ENCODE data around the gene ZSCAN30.
A peak's percentile ranks its signal among the peaks of the same experiment; 100 is the strongest.

ZSCAN30 gene

GRCh38 chr18:35283923-35284794 is 5.9 kb downstream of the ZSCAN30 start:
- intact Hi-C loops (cut with DNase I) = no loop called here
- DNase-seq = no peak

GRCh38 chr18:35282353-35282752 is 7.7 kb downstream of the ZSCAN30 start:
- intact Hi-C loops (cut with DNase I) = no loop called here
- no peak for DNase-seq

- intact Hi-C loops (cut with DNase I) = no loop called here
- no peak for DNase-seq
Measured at GRCh38 chr18:35278969-35279368, 11.1 kb downstream of the ZSCAN30 start.

GRCh38 chr18:35278085-35278484 is 11.9 kb downstream of the ZSCAN30 start:
- no peak for DNase-seq
- intact Hi-C loops (cut with DNase I) = no loop called here

- DNase-seq = no peak
- intact Hi-C loops (cut with DNase I) = no loop called here
Measured at GRCh38 chr18:35277633-35278032, 12.4 kb downstream of the ZSCAN30 start.

GRCh38 chr18:35276267-35276666 is 13.8 kb downstream of the ZSCAN30 start:
- intact Hi-C loops (cut with DNase I) = no loop called here
- no peak for DNase-seq

- no peak for DNase-seq
- intact Hi-C loops (cut with DNase I) = no loop called here
Measured at GRCh38 chr18:35271656-35272055, 18.4 kb downstream of the ZSCAN30 start.

GRCh38 chr18:35268821-35269220 is 21.2 kb downstream of the ZSCAN30 start:
- DNase-seq = no peak
- intact Hi-C loops (cut with DNase I) = no loop called here

- intact Hi-C loops (cut with DNase I) = loop anchor here (1.0 kb wide), 1 partner anchor 27 kb away; the partner anchor contains the start of gene ZNF397
- peak in 2 of 10 donors; percentile 74 to 84 for DNase-seq
Measured at GRCh38 chr18:35267809-35268208, 22.2 kb downstream of the ZSCAN30 start.

GRCh38 chr18:35267161-35267651 is 22.8 kb downstream of the ZSCAN30 start:
- intact Hi-C loops (cut with DNase I) = loop anchor here (1.0 kb wide), 1 partner anchor 26 kb away; the partner anchor contains the start of gene ZNF397
- DNase-seq = peak; percentile 61 to 96 (median 78)

GRCh38 chr18:35264409-35264808 is 25.6 kb downstream of the ZSCAN30 start:
- no peak for DNase-seq
- intact Hi-C loops (cut with DNase I) = no loop called here

GRCh38 chr18:35256947-35257346 is 33.1 kb downstream of the ZSCAN30 start:
- intact Hi-C loops (cut with DNase I) = no loop called here
- no peak for DNase-seq

- intact Hi-C loops (cut with DNase I) = no loop called here
Measured at GRCh38 chr18:35253655-35254287, 36.3 kb downstream of the ZSCAN30 start.

GRCh38 chr18:35252466-35252865 is 37.6 kb downstream of the ZSCAN30 start:
- intact Hi-C loops (cut with DNase I) = no loop called here
- no peak for DNase-seq

More at GRCh38 chr18:35253655-35254287, 36.3 kb downstream of the ZSCAN30 start:
- DNase-seq = no peak

GRCh38 chr18:35248429-35248828 is 41.6 kb downstream of the ZSCAN30 start:
- no peak for DNase-seq
- intact Hi-C loops (cut with DNase I) = no loop called here

GRCh38 chr18:35247412-35248249 is 42.4 kb downstream of the ZSCAN30 start:
- intact Hi-C loops (cut with DNase I) = no loop called here
- no peak for DNase-seq

- DNase-seq = no peak
- intact Hi-C loops (cut with DNase I) = no loop called here
Measured at GRCh38 chr18:35246831-35247230, 43.2 kb downstream of the ZSCAN30 start.

- intact Hi-C loops (cut with DNase I) = no loop called here
- DNase-seq = no peak
Measured at GRCh38 chr18:35245719-35246317, 44.2 kb downstream of the ZSCAN30 start.

GRCh38 chr18:35244671-35245070 is 45.4 kb downstream of the ZSCAN30 start:
- DNase-seq = no peak
- intact Hi-C loops (cut with DNase I) = loop anchor here (5.0 kb wide), 1 partner anchor 98 kb away; the partner anchor contains the start of gene ZNF24

- DNase-seq = no peak
- intact Hi-C loops (cut with DNase I) = loop anchor here (5.0 kb wide), 1 partner anchor 100 kb away; the partner anchor contains the start of gene ZNF24
Measured at GRCh38 chr18:35242426-35242825, 47.6 kb downstream of the ZSCAN30 start.

All from posterior cingulate gyrus (tissue), 11 donors.